Amniotic stem cell (primary cell): Measurements from ENCODE around the gene THPO.

Experiments
- DNase-seq: peaks from one replicate; lab custom pipeline; 2025; lab: John Stamatoyannopoulos, UW

The THPO gene

GRCh38 chr3:184384856-184385422, 6.9 kb upstream of the THPO start:
- no peak for DNase-seq

DNA sequence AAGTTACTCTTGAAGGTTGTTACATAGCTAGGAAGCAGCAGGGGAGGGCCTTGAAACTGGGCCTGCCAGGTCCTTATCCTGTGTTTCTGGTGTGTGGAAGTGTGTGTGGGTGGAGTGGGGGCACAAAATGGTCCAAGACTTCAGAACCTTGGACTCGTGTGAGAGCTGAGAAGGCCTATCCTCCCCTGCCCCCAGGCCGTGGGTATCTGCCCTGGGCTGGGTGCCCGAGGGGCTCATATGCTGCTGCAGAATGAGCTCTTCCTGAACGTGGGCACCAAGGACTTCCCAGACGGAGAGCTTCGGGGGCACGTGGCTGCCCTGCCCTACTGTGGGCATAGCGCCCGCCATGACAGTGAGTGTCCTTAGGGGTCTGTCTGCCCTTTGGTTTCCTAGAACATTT, 6.3 kb upstream of the THPO start:
- DNase-seq: no peak

GRCh38 chr3:184383033-184383740, 5.2 kb upstream of the THPO start:
- DNase-seq: no peak

DNA sequence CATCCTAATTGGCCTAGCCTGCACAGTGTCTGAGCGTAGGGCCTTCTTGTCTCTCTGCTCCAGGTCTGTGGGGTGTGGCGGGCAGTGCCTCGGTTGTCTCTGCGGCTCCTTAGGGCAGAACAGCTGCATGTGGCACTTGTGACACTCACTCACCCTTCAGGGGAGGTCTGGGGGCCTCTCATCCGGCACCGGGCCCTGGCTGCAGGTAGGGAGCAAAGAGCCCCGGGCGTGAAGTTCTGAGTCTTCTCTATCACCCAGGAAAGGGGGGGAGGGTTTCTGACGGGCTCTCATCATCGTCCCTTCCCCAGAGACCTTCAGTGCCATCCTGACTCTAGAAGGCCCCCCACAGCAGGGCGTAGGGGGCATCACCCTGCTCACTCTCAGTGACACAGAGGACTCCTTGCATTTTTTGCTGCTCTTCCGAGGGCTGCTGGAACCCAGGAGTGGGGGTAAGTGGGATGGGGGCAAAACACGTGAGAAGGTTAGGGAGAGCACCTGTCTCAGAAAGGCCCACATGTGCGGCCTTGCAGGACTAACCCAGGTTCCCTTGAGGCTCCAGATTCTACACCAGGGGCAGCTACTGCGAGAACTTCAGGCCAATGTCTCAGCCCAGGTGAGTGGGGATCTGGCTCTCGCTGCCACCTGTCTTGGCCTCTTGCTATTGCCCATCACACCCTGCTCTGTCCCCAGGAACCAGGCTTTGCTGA, 4.5 kb upstream of the THPO start:
- DNase-seq: no peak

DNA sequence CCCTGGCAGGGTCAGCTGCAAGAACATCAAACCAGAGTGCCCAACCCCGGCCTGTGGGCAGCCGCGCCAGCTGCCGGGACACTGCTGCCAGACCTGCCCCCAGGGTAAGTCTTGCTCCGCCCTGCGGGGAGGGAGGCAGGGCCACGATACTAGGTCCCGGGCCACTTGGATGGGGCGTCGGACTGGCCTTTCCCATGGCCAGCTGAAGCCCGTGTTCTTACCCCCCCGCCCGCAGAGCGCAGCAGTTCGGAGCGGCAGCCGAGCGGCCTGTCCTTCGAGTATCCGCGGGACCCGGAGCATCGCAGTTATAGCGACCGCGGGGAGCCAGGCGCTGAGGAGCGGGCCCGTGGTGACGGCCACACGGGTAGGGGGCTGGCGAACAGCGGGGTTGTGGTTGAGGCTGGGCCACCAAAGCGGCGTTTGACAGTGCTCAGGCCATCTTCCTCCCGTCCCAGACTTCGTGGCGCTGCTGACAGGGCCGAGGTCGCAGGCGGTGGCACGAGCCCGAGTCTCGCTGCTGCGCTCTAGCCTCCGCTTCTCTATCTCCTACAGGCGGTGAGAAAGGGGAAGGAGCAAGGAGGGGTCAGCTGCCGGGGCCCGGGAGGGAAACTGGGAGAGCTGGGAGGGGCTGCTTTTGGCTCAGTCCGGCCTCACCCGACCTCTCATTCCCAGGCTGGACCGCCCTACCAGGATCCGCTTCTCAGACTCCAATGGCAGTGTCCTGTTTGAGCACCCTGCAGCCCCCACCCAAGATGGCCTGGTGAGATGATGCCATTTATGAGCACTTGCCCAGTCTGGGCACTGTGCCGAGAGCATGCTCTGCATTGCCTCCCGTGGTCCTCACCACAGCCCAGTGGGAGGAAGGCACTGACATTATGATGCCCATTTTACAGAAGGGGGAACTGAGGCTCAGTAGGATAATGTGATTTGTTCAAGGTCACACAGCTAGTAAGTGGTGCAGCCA, 3.5 kb upstream of the THPO start:
- DNase-seq: no peak

GRCh38 chr3:184380627-184381260, 2.7 kb upstream of the THPO start:
- no peak for DNase-seq

- DNase-seq: peak; percentile 17
Measured at GRCh38 chr3:184380185-184380626, 2.2 kb upstream of the THPO start.

DNA sequence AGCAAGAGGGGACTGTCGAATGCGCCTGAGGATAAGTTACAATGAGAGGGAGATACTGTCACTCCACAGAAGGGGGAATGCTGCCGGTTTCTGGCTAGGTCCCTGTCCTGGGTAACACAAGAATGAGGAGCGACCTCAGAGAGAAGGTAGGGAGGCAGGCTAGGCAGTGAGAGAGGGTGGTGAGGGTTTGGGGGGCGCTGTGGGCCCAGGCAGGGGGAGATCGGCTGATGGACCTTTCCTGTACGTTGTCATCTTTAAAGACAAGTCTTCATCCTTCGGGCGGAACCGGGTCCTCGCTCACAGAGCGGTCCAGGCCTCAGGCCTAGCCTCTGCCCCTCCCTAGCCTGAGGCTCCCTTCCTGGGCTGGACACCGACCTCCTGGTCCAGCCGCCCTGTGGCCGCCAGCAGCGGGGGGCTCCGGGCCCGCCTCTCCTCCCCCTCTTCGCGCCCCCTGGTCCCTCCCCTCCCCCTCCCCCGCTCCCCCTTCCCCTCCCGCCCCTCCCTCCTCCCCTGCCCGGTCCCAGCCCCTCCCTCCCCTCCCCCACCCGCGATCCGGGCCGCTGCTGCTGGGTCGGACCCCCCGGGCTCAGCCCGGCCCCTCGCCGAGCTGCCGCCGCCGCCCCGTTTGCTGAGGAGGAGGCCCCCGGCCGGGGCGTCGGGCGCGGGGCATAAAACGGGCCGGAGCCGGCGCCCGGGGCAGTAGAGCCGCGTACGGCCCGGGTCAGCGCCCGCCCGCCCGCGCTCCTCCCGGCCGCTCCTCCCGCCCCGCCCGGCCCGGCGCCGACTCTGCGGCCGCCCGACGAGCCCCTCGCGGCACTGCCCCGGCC, 1.6 kb upstream of the THPO start, which contains the start of gene CHRD:
Gene CHRD, plus strand, starts transcription at position 697 of the 827 bp plus-strand sequence. CDS start 265 bp downstream, outside the sequence.
- no peak for DNase-seq

DNA sequence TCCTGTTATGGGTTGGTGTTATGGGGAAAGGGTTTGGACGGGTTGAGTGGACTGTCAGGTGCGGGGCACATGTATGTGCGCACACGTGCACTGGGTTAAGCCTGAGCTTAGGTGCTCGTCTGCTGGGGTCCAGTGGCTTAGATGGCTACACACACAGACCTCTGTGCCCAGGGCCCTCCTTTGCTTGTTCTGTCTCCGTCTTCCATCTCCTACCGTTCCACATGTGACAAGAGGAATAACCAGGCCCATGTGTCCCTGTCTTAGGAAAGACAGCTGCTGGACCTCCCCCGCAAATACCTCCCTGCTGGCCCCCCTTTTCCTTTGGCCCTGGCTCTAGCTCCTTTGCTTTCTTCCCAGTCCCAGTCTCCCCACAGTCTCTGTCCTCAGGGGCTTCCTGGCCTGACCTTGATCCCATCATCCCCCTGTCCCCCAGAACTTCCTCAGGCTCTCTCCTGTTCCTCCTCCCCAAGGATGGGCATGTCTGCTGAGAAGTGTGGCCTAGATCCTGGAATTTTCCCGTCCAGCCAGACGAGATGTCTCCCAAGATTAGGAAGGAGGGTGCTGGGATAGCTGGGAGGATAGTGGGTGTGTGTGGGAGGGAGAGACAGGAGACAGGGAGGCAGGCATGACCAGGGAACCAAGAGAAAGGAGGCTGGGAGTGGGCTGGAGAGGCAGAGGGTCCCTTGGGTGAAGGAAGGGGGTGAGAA, 797 bp upstream of the THPO start:
- no peak for DNase-seq

DNA sequence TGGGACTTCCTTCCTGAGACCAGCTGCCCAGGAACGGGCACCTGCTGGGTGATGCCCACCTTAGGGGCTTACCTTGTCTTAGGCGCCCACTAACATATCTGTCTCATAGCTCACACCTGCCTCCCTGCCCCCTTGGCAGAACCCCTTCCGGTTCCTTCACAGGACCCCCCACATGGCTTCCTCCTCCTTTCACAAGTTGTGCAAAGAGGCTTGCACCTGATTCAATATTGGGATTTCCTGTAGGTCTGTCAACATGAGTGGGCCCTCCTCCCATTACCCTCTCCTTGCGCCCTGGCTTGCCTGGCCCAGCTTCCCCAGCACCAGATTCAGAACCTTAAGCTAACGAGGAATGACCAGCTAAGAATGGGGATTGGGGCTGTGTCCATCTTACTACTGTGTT, 633 bp downstream of the THPO start:
- no peak for DNase-seq

DNA sequence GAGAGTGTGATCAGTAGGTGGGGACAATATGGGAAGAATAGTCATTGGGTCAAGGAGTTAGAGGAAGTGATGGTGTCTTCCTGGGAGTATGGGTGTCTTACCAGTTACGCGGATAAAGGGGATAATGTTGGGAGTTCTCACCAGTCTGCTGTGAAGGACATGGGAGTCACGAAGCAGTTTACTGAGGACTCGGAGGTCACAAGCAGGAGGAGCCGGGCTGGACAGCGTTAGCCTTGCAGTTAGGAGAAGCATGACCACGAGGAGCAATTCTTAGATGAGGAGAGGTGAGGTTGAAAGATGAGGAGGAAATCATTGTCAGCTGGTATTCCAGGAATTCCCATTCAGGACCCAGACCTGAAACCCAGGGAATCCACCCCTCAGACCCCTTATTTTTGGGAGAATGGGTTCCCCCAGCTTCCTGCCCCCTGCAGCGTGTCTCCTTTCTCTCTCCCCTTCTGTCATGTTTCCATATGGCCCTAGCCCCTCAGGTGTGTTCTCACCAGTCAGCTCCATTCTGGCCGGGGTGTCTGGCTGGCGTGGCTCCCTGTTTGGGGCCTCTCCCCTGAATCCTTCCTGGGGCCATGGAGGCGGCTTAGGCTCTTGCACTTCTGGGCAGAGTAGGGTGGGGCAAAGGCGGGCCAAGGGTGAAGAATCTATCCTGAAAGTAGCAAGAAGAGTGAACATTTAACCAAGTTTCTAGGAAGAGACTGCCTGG, 2.1 kb downstream of the THPO start:
- no peak for DNase-seq

DNA sequence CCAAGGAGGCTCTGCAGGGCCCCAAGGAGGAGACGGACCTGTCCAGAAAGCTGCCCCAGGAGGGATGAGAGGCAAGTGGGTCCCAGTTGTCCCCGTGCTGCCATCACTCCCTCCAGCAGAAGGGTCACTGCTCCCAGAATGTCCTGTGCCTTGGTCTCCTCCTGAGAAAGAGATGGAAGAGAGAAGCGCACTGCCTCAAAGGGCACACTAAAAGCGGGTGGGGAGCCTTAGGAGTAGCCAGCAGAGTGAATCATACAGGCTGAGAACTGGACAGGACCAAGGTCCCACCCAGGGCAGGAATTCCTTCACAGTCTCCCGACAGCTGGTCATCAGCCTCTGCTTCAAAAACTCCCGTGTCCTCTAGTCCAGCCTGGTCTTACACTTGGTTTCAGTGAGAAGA, 4.6 kb downstream of the THPO start:
- no peak for DNase-seq

DNA sequence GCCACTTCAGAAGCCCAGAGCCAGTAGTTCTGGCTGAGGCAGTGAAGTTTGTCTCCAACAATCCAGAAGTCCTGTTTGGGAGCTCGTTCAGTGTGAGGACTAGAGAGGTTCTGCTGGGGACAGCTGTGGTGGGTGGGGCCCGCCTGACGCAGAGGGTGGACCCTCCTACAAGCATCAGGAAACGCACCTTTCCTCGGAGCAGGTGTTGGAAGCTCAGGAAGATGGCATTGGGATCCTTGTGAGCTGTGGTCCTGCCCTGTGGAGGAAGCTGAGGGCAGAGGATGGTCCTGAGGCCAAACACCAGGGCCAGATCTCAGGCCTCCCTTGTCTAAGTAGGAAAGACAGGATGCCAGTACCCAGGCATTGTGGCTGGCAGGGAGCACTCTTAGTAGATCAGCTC, 5.1 kb downstream of the THPO start:
- no peak for DNase-seq

GRCh38 chr3:184372296-184372821, 5.6 kb downstream of the THPO start:
- no peak for DNase-seq

DNA sequence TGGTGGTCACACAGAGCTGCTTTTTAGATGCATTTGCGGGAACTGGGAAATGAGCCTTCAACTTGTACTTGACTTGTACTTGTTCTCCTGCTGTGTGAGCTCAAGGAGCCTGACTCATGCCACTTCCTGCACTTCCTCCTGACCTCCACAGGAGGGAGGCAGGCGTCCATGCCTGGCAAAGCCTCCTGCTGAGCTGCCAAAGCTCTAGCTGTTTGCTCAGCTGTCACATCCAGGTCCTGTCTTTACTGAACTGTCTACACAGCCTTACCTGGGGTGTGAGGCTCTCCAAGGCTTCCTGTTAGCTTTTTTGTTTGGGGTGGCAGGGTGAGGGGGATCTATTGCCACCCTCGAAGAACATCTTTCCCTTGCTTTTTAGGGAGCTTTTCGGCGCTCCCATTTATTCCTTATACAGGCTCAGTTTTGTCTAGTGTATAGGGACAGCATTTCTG, 6.4 kb downstream of the THPO start:
- DNase-seq: peak; percentile 80

DNA sequence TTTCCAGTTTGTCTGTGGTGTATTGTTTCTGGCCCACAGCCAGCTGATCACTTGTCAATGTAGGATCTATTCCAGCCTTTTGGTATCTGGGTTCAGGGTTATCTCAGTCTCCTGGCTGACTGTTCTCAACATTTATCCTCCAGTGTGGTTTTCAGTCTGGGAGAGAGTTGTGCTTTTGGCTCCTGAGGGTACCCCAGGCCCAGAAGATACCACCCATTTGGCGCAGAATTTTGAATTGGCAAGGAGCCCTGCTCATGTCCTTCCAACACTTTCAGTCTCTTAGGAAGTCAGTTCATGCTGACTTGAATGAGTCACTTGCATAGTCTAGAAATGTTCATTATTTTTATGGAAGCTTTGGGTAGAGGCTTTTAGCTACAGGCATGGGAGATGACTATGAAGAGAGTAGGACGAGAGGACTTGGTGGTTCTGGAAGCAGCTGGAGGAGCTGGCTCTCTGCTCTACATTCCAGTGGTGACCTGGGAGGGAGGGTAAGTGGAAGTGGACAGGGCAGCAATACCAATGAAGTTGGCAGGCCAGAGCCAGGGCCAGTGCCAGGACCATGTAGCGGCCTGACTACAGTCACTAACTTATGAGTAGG, 9.3 kb downstream of the THPO start:
- DNase-seq: no peak

DNA sequence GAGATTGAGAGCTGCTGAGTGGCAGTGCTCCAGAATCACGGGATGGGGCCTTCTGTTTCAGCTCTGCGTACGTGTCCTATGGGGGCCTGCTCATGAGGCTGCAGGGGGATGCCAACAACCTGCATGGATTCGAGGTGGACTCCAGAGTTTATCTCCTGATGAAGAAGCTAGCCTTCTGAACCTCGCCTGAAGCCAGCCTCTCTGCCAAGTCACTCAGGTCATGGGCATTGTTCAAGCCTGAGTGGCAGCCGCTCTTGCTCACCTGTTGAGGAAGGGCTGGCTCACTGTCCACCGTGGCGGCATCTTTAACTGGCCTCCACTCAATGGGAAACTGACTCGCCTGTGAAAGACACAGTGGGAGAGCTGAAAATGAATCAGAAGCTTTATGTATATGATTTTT, 9.9 kb downstream of the THPO start:
- no peak for DNase-seq

DNA sequence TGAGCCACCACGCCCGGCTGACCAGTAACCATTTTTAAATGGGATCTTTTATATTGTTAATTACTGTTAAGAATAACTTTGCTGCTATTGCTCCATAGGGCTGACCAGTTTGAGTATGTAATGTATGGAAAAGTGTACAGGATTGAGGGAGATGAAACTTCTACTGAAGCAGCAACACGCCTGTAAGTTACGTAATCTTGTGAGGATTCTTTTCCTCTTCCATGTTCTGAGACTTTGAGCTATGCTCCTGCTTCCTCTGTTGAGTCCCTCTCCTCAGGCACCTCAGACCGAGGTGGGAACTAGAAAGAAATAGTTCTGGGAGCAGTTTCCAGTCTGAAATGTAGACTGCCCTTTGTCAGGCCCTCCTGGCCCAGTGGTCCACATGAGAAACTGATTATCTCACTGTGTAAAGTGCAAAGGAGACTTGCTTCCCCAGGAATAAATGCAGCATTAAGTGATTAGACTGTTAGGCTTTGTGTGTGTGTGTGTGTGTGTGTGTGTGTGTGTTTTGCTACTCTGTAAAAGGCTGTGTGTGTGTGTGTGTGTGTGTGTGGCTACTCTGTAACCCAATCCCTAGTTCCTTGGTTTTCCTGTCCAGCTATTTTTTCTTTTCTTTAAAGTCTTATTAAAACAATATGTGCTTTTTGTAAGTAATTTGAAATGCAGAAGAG, 11.3 kb downstream of the THPO start:
- no peak for DNase-seq
